Neutrophil (primary cell): ENCODE data around the gene NXN.
A peak's percentile ranks its signal among the peaks of the same experiment; 100 is the strongest.

Experiments used
- H3K27ac ChIP-seq: fragments of 200-600 bp; sonication (generic); 2 replicates; pipeline ENCODE4 v1.5.1; 2016; ENCODE audit warnings: mild to moderate bottlenecking, moderate library complexity
- H3K27me3 ChIP-seq: fragments of 200-600 bp; sonication (generic); 2 replicates; pipeline ENCODE4 v1.6.0; 2016; ENCODE audit warnings: mild to moderate bottlenecking
- H3K36me3 ChIP-seq: fragments of 200-600 bp; sonication (generic); 2 replicates; pipeline ENCODE4 v1.5.1; 2017
- H3K4me1 ChIP-seq, 2 experiments: fragments of 200-600 bp in 1 of 2; sonication (generic) in 1 of 2; 1 replicate in 1 of 2; 2 replicates in 1 of 2; pipeline versions ENCODE4 v1.5.1 to v1.6.1; 2013 to 2016; ENCODE audit warnings: low read depth in 1 of 2, low read length in 1 of 2, mild to moderate bottlenecking in 1 of 2, moderate library complexity in 1 of 2; ENCODE audit not compliant: control insufficient read depth in 1 of 2, insufficient read depth in 1 of 2
- H3K4me3 ChIP-seq, 2 experiments: fragments of 200-600 bp in 1 of 2; sonication (generic) in 1 of 2; 1 replicate in 1 of 2; 2 replicates in 1 of 2; pipeline ENCODE4 v1.5.1; 2013 to 2016; ENCODE audit warnings: low read depth in 1 of 2, low read length in 1 of 2, mild to moderate bottlenecking in 1 of 2, moderate library complexity in 1 of 2
- H3K9me3 ChIP-seq: fragments of 200-600 bp; sonication (generic); 2 replicates; pipeline ENCODE4 v1.5.1; 2016
- CTCF ChIP-seq: fragments of 200-600 bp; sonication (generic); IDR thresholded peaks from 2 replicates; pipeline ENCODE4 v1.5.1; 2016; ENCODE audit warnings: antibody characterized with exemption

Gene NXN

GRCh38 chr17:980406-981291 is 1.1 kb upstream of the NXN start:
- Histone ChIP-seq H3K27me3 (peaks cover 60% of the 10 kb centered on the region), H3K36me3 (no peaks in the 10 kb centered on the region), H3K27ac (peak overlapping the region; percentile 56), H3K9me3 (no peaks in the 10 kb centered on the region), H3K4me1 (peaks cover 13 to 28% of the 10 kb centered on the region in 2 experiments), H3K4me3 (peak overlapping the region; percentile 68 to 72)
- peak; percentile 25 for TF ChIP-seq CTCF

GRCh38 chr17:979212-979538 is 401 bp downstream of the NXN start:
- Histone ChIP-seq H3K36me3 (no peaks in the 10 kb centered on the region), H3K27ac (peak overlapping the region; percentile 56), H3K4me3 (peak overlapping the region; percentile 68 to 72), H3K4me1 (peaks cover 16 to 28% of the 10 kb centered on the region in 2 experiments), H3K9me3 (no peaks in the 10 kb centered on the region), H3K27me3 (peaks cover 74% of the 10 kb centered on the region)
- TF ChIP-seq CTCF = no peak

- TF ChIP-seq CTCF = no peak
- H3K9me3 ChIP-seq = no peaks in the 10 kb centered on the region
- H3K27me3 ChIP-seq = peaks cover 76% of the 10 kb centered on the region
- peaks cover 16 to 28% of the 10 kb centered on the region in 2 experiments for H3K4me1 ChIP-seq
- no peak overlapping the region for H3K4me3 ChIP-seq
- no peak overlapping the region for H3K27ac ChIP-seq
- no peaks in the 10 kb centered on the region for H3K36me3 ChIP-seq
Observed at GRCh38 chr17:978103-979093, 1.2 kb downstream of the NXN start.

GRCh38 chr17:977166-977565 is 2.4 kb downstream of the NXN start:
- Histone ChIP-seq H3K4me1 (peaks cover 16 to 28% of the 10 kb centered on the region in 2 experiments), H3K4me3 (no peak overlapping the region), H3K27me3 (peaks cover 86% of the 10 kb centered on the region), H3K9me3 (no peaks in the 10 kb centered on the region), H3K27ac (no peak overlapping the region), H3K36me3 (no peaks in the 10 kb centered on the region)
- TF ChIP-seq CTCF = no peak

- no peak for TF ChIP-seq CTCF
- H3K36me3 ChIP-seq = no peaks in the 10 kb centered on the region
- H3K4me1 ChIP-seq = peaks cover 16 to 28% of the 10 kb centered on the region in 2 experiments
- H3K27ac ChIP-seq = no peak overlapping the region
- no peaks in the 10 kb centered on the region for H3K9me3 ChIP-seq
- H3K4me3 ChIP-seq = no peak overlapping the region
- peaks cover 93% of the 10 kb centered on the region for H3K27me3 ChIP-seq
Observed at GRCh38 chr17:976312-976711, 3.3 kb downstream of the NXN start.
